Ovary (tissue), 9 donors: ENCODE data around the gene ARID5A. TPM values are rescaled to one million over a fixed set of nuclear protein-coding genes. Genes with fewer than 3 reads are reported as not detected.

Experiments
- DNase-seq, 5 donors: peaks; one replicate each; pipeline ENCODE4 v3.0.0-alpha.2; 2019 to 2020
- H3K27ac ChIP-seq, 2 donors: fragments of 200-600 bp; one replicate each; pipeline versions ENCODE4 v1.5.1 to v1.8.0; 2019 to 2022
- H3K27me3 ChIP-seq: fragments of 200-600 bp; one replicate; pipeline ENCODE4 v1.8.0; 2022
- H3K36me3 ChIP-seq: fragments of 200-600 bp; sonication (generic); one replicate; pipeline ENCODE4 v1.5.1; 2019
- H3K4me1 ChIP-seq: one replicate; pipeline ENCODE4 v1.8.1; 2013; ENCODE audit warnings: mild to moderate bottlenecking, moderate library complexity; ENCODE audit not compliant: insufficient read depth
- H3K4me3 ChIP-seq: fragments of 200-600 bp; sonication (generic); one replicate; pipeline ENCODE4 v1.5.1; 2017
- H3K9me3 ChIP-seq, 2 donors: fragments of 200-600 bp in 1 of 2; sonication (generic) in 1 of 2; one replicate each; pipeline versions ENCODE4 v1.5.1 to v1.8.1; 2013 to 2019; ENCODE audit warnings: mild to moderate bottlenecking in 1 of 2, moderate library complexity in 1 of 2
- CTCF ChIP-seq, 3 donors: fragments of 450-650 bp in 2 of 3; fragments of 200-600 bp in 1 of 3; IDR thresholded peaks; one replicate each; pipeline versions ENCODE4 v1.5.1 to v1.8.0; 2016 to 2022; ENCODE audit warnings: antibody characterized with exemption in 3 of 3, mild to moderate bottlenecking in 1 of 3
- EP300 ChIP-seq: sonication (generic); formaldehyde crosslinking; IDR thresholded peaks from one replicate; pipeline ENCODE4 v1.6.1; 2017; ENCODE audit warnings: antibody characterized with exemption
- POLR2A ChIP-seq: fragments of 450-650 bp; IDR thresholded peaks from one replicate; pipeline ENCODE4 v1.6.1; 2017; ENCODE audit warnings: antibody characterized with exemption, mild to moderate bottlenecking, moderate library complexity
- WGBS, 3 donors: extraction: QIAGEN DNeasy Blood & Tissue Kit in 1 of 3; methylation state at CpG; one replicate each; pipeline versions ENCODE4 v1.1.5 to v1.1.7; 2013 to 2017; 5-methylcytosine and 5-hydroxymethylcytosine counted together
- intact Hi-C, 4 donors: fragments of 100-400 bp; cut with DNase I; formaldehyde crosslinking; loops; one replicate each; pipeline versions ENCODE4 v1.11.0 to v1.15.1; 2022 to 2023
- polyA plus RNA-seq, 2 donors: library from polyadenylated mRNA; stranded (reverse); fragments of 200-250 nt in 1 of 2; fragments of 350-450 nt in 1 of 2; fragmentation: Illumina TruSeq in 1 of 2; extraction: RNeasy Lipid Tissue Mini Kit (QIAGEN cat#74804) in 1 of 2; gene quantifications; one replicate each; pipeline ENCODE4 v1.2.3, GENCODE V29; 2013 to 2014
- total RNA-seq, 7 donors: library from RNA; depleted of rRNA in 2 of 7; stranded (reverse); fragments of >200 nt in 2 of 7; fragmentation: NEBNext Ultra II Directional in 3 of 7; extraction: Animal tissue kit (Norgen Biotek cat#: 25700) in 3 of 7; gene quantifications; one replicate each; pipeline versions ENCODE4 v1.1.0 to v1.2.4, GENCODE V29; 2016 to 2023
- donor health status: DM: no; HTN: no; CAD: no; lungs with moderate emphysema.
- donor health status: DM: no; HTN: no; CAD: no.
- donor health status: Bipolar disorder and iron deficiency.
- donor health status: DM: yes; HTN: yes; CAD: no.
- donor health status: DM: no; HTN: no; CAD: no.
- donor health status: DM: yes; HTN: yes; CAD: no.

ARID5A gene
- total and polyA plus RNA-seq, 9 donors: 1.5 to 46.1 (median 17.1) TPM

- intact Hi-C loops: loop anchor here in 1 of 4 donors (10.0 kb wide), 1 partner anchor 216 kb away; the partner anchor contains the start of gene CNNM4
- no peaks in the 10 kb centered on the region for H3K4me1 ChIP-seq
- TF ChIP-seq EP300 (no peak), CTCF (IDR thresholded peaks at IDR 0.05) (no peak), POLR2A (no peak)
- no peak overlapping the region for H3K27ac ChIP-seq
- H3K27me3 ChIP-seq: no peaks in the 10 kb centered on the region
- peak in 1 of 5 donors; percentile 11 for DNase-seq
- no peak overlapping the region for H3K4me3 ChIP-seq
- no peaks in the 10 kb centered on the region for H3K36me3 ChIP-seq
- H3K9me3 ChIP-seq: no peaks in the 10 kb centered on the region
- 77 to 82% (median 78%) methylated on average over 23 to 24 of the region's 24 CpGs for WGBS, 3 donors
These were observed 12.3 kb downstream of the ARID5A start for GRCh38 chr2:96548558-96549465.

- H3K9me3 ChIP-seq: no peaks in the 10 kb centered on the region
- no peaks in the 10 kb centered on the region for H3K27me3 ChIP-seq
- H3K4me3 ChIP-seq: no peak overlapping the region
- H3K27ac ChIP-seq: no peak overlapping the region
- peaks cover 3% of the 10 kb centered on the region for H3K4me1 ChIP-seq
- H3K36me3 ChIP-seq: no peaks in the 10 kb centered on the region
- DNase-seq: peak in 1 of 5 donors; percentile 22
- intact Hi-C loops: loop anchor here in 1 of 4 donors (10.0 kb wide), 1 partner anchor 215 kb away; the partner anchor contains the start of gene CNNM4
- TF ChIP-seq EP300 (no peak), CTCF (IDR thresholded peaks at IDR 0.05) (no peak), POLR2A (no peak)
- 78 to 88% (median 82%) methylated on average over 4 of the region's 4 CpGs for WGBS, 3 donors
These were observed 12.9 kb downstream of the ARID5A start for GRCh38 chr2:96549466-96549785.

GRCh38 chr2:96549967-96550786 lies 13.6 kb downstream of the ARID5A start:
- peak in 1 of 5 donors; percentile 17 for DNase-seq
- 76 to 84% (median 77%) methylated on average over 51 to 61 of the region's 61 CpGs for WGBS, 3 donors
- H3K27ac ChIP-seq: no peak overlapping the region

More at GRCh38 chr2:96549967-96550786, 13.6 kb downstream of the ARID5A start:
- intact Hi-C loops: loop anchor here in 2 of 4 donors (5.0 to 10.0 kb wide), 3 partner anchors 143 to 415 kb away; partner anchors contain the start of gene CNNM4 (in 1 of the 2)
- peaks cover 4% of the 10 kb centered on the region for H3K4me1 ChIP-seq
- no peaks in the 10 kb centered on the region for H3K9me3 ChIP-seq
- H3K4me3 ChIP-seq: no peak overlapping the region
- no peaks in the 10 kb centered on the region for H3K36me3 ChIP-seq
- H3K27me3 ChIP-seq: no peaks in the 10 kb centered on the region
- TF ChIP-seq POLR2A (no peak), CTCF (IDR thresholded peaks at IDR 0.05) (no peak), EP300 (no peak)
